Ectodermal cell (in vitro differentiated cells): ENCODE results near the gene IGF1R.

Experiments used
- H3K27ac ChIP-seq: 2 replicates; pipeline ENCODE4 v1.7.0; 2013; ENCODE audit warnings: mild to moderate bottlenecking, low read depth, low read length; ENCODE audit not compliant: insufficient read depth, poor library complexity, severe bottlenecking
- H3K27me3 ChIP-seq: 2 replicates; pipeline ENCODE4 v1.7.0; 2013; ENCODE audit warnings: mild to moderate bottlenecking, low read length; ENCODE audit not compliant: insufficient read depth, control insufficient read depth, poor library complexity, severe bottlenecking
- H3K36me3 ChIP-seq: one replicate; pipeline ENCODE4 v1.7.0; 2013; ENCODE audit warnings: low read length; ENCODE audit not compliant: control insufficient read depth, insufficient read depth
- H3K4me1 ChIP-seq: one replicate; pipeline ENCODE4 v1.7.0; 2013; ENCODE audit warnings: low read length; ENCODE audit not compliant: control insufficient read depth, insufficient read depth
- H3K4me3 ChIP-seq: 2 replicates; pipeline ENCODE4 v1.7.0; 2013; ENCODE audit warnings: low read depth, low read length, control low read depth; ENCODE audit not compliant: insufficient read depth
- H3K9me3 ChIP-seq: 2 replicates; pipeline ENCODE4 v1.7.0; 2013; ENCODE audit warnings: mild to moderate bottlenecking, low read length, moderate library complexity; ENCODE audit not compliant: control insufficient read depth
- WGBS, 2 experiments: methylation state at CpG; one replicate each; pipeline ENCODE4 v1.1.7; 2013; ENCODE audit warnings: missing lambda C conversion rate in 2 of 2; 5-methylcytosine and 5-hydroxymethylcytosine counted together

The IGF1R gene

GRCh38 chr15:98772895-98773294 is 124.6 kb downstream of the IGF1R start:
- H3K27ac ChIP-seq: no peak overlapping the region
- no peaks in the 10 kb centered on the region for H3K9me3 ChIP-seq
- no peak overlapping the region for H3K4me3 ChIP-seq
- 91 to 92% methylated on average over 3 of the region's 3 CpGs for WGBS, 2 experiments
- H3K36me3 ChIP-seq: no peaks in the 10 kb centered on the region
- H3K4me1 ChIP-seq: peaks cover 22% of the 10 kb centered on the region
- no peaks in the 10 kb centered on the region for H3K27me3 ChIP-seq

GRCh38 chr15:98773616-98774015 is 125.3 kb downstream of the IGF1R start:
- Histone ChIP-seq H3K9me3 (no peaks in the 10 kb centered on the region), H3K4me1 (peaks cover 22% of the 10 kb centered on the region), H3K36me3 (no peaks in the 10 kb centered on the region), H3K27me3 (no peaks in the 10 kb centered on the region), H3K27ac (no peak overlapping the region), H3K4me3 (no peak overlapping the region)
- 68% methylated on average over 6 of the region's 6 CpGs for WGBS, 2 experiments

- H3K9me3 ChIP-seq: no peaks in the 10 kb centered on the region
- no peak overlapping the region for H3K27ac ChIP-seq
- no peaks in the 10 kb centered on the region for H3K27me3 ChIP-seq
- H3K4me1 ChIP-seq: peaks cover 22% of the 10 kb centered on the region
- H3K36me3 ChIP-seq: no peaks in the 10 kb centered on the region
- WGBS, 2 experiments: 91 to 93% methylated on average over 9 to 10 of the region's 10 CpGs
- no peak overlapping the region for H3K4me3 ChIP-seq
Measured at GRCh38 chr15:98774756-98775497, 126.6 kb downstream of the IGF1R start.

- Histone ChIP-seq H3K4me3 (no peak overlapping the region), H3K4me1 (peaks cover 22% of the 10 kb centered on the region), H3K27me3 (no peaks in the 10 kb centered on the region), H3K36me3 (no peaks in the 10 kb centered on the region), H3K9me3 (no peaks in the 10 kb centered on the region), H3K27ac (no peak overlapping the region)
- 86 to 89% methylated on average over 6 of the region's 7 CpGs for WGBS, 2 experiments
Measured at GRCh38 chr15:98775498-98776230, 127.3 kb downstream of the IGF1R start.

- H3K9me3 ChIP-seq: no peaks in the 10 kb centered on the region
- no peaks in the 10 kb centered on the region for H3K27me3 ChIP-seq
- no peak overlapping the region for H3K27ac ChIP-seq
- peaks cover 20% of the 10 kb centered on the region for H3K4me1 ChIP-seq
- no peak overlapping the region for H3K4me3 ChIP-seq
- WGBS, 2 experiments: 81 to 82% methylated on average over 15 to 16 of the region's 16 CpGs
- no peaks in the 10 kb centered on the region for H3K36me3 ChIP-seq
Measured at GRCh38 chr15:98776607-98777281, 128.4 kb downstream of the IGF1R start.

- peaks cover 18% of the 10 kb centered on the region for H3K4me1 ChIP-seq
- H3K9me3 ChIP-seq: no peaks in the 10 kb centered on the region
- H3K4me3 ChIP-seq: no peak overlapping the region
- no peaks in the 10 kb centered on the region for H3K27me3 ChIP-seq
- WGBS, 2 experiments: 94 to 96% methylated on average over 9 of the region's 9 CpGs
- no peak overlapping the region for H3K27ac ChIP-seq
- no peaks in the 10 kb centered on the region for H3K36me3 ChIP-seq
Measured at GRCh38 chr15:98777426-98777825, 129.1 kb downstream of the IGF1R start.

- Histone ChIP-seq H3K27ac (no peak overlapping the region), H3K27me3 (no peaks in the 10 kb centered on the region), H3K9me3 (no peaks in the 10 kb centered on the region), H3K36me3 (no peaks in the 10 kb centered on the region), H3K4me1 (peaks cover 12% of the 10 kb centered on the region), H3K4me3 (no peak overlapping the region)
- WGBS, 2 experiments: 88 to 91% methylated on average over 3 of the region's 3 CpGs
Measured at GRCh38 chr15:98778263-98778959, 130.1 kb downstream of the IGF1R start.

GRCh38 chr15:98778960-98779359 is 130.6 kb downstream of the IGF1R start:
- Histone ChIP-seq H3K27me3 (no peaks in the 10 kb centered on the region), H3K4me1 (peaks cover 6% of the 10 kb centered on the region), H3K9me3 (no peaks in the 10 kb centered on the region), H3K27ac (no peak overlapping the region), H3K4me3 (no peak overlapping the region), H3K36me3 (no peaks in the 10 kb centered on the region)
- 94 to 95% methylated on average over 3 to 4 of the region's 4 CpGs for WGBS, 2 experiments

GRCh38 chr15:98779463-98780071 is 131.2 kb downstream of the IGF1R start:
- 21 to 26% methylated on average over 15 to 16 of the region's 16 CpGs for WGBS, 2 experiments

More at GRCh38 chr15:98779463-98780071, 131.2 kb downstream of the IGF1R start:
- peaks cover 5% of the 10 kb centered on the region for H3K4me1 ChIP-seq
- H3K4me3 ChIP-seq: no peak overlapping the region
- H3K27ac ChIP-seq: peak overlapping the region; percentile 38
- no peaks in the 10 kb centered on the region for H3K9me3 ChIP-seq
- no peaks in the 10 kb centered on the region for H3K27me3 ChIP-seq
- no peaks in the 10 kb centered on the region for H3K36me3 ChIP-seq
